ACC112 (cell line): ENCODE data around the gene TTC33.
"Not testable (repeated sequence)": the region's sequence is repeated elsewhere in the genome, so short reads cannot be mapped to it uniquely, and the experiment has no call there.

Source experiments
- H2AFZ ChIP-seq: fragments of 200-600 bp; sonication (generic); one replicate; pipeline ENCODE4 v1.6.0; 2017; ENCODE audit warnings: antibody characterized with exemption, low read length; ENCODE audit not compliant: unreplicated experiment
- H3K27ac ChIP-seq: fragments of 200-600 bp; sonication (generic); 2 replicates; pipeline ENCODE4 v1.5.1; 2014; ENCODE audit warnings: low read depth, mild to moderate bottlenecking, antibody characterized with exemption, low read length, moderate library complexity
- H3K27me3 ChIP-seq: fragments of 200-600 bp; sonication (generic); 2 replicates; pipeline ENCODE4 v1.6.1; 2014; ENCODE audit warnings: mild to moderate bottlenecking, antibody characterized with exemption, low read length, moderate library complexity, mixed read lengths; ENCODE audit not compliant: insufficient read depth
- H3K36me3 ChIP-seq: fragments of 200-600 bp; sonication (generic); 2 replicates; pipeline ENCODE4 v1.6.1; 2016; ENCODE audit warnings: mild to moderate bottlenecking, antibody characterized with exemption, low read length, moderate library complexity, mixed read lengths; ENCODE audit not compliant: insufficient read depth
- H3K4me1 ChIP-seq: fragments of 200-600 bp; sonication (generic); one replicate; pipeline ENCODE4 v1.6.1; 2016; ENCODE audit warnings: low read length, mixed read lengths; ENCODE audit not compliant: insufficient read depth, unreplicated experiment, control insufficient read depth
- H3K4me3 ChIP-seq: fragments of 200-600 bp; sonication (generic); 2 replicates; pipeline ENCODE4 v1.5.1; 2014; ENCODE audit warnings: mild to moderate bottlenecking, low read depth, low read length
- H3K79me2 ChIP-seq: fragments of 200-600 bp; sonication (generic); one replicate; pipeline ENCODE4 v1.6.0; 2016; ENCODE audit warnings: low read length; ENCODE audit not compliant: control insufficient read depth, unreplicated experiment, insufficient read depth

Gene TTC33

GRCh38 chr5:40653221-40654022 is 102.3 kb downstream of the TTC33 start:
- peaks cover 4% of the 10 kb centered on the region for H3K4me1 ChIP-seq
- no peak overlapping the region; the same call in 1 of the 2 replicates for H3K4me3 ChIP-seq
- no peak overlapping the region for H2AFZ ChIP-seq
- H3K36me3 ChIP-seq = no peaks in the 10 kb centered on the region
- H3K27me3 ChIP-seq = no peaks in the 10 kb centered on the region
- H3K79me2 ChIP-seq = no peaks in the 10 kb centered on the region
- no peak overlapping the region for H3K27ac ChIP-seq

- no peak overlapping the region for H2AFZ ChIP-seq
- H3K36me3 ChIP-seq = no peaks in the 10 kb centered on the region
- no peak overlapping the region for H3K4me3 ChIP-seq
- H3K4me1 ChIP-seq = peaks cover 4% of the 10 kb centered on the region
- H3K79me2 ChIP-seq = no peaks in the 10 kb centered on the region
- H3K27me3 ChIP-seq = no peaks in the 10 kb centered on the region
- no peak overlapping the region for H3K27ac ChIP-seq
These were observed 103.1 kb downstream of the TTC33 start for GRCh38 chr5:40652441-40653220.

GRCh38 chr5:40651201-40651600 is 104.6 kb downstream of the TTC33 start:
- no peak overlapping the region for H2AFZ ChIP-seq
- H3K27ac ChIP-seq = no peak overlapping the region
- H3K4me3 ChIP-seq = no peak overlapping the region
- no peaks in the 10 kb centered on the region for H3K27me3 ChIP-seq
- H3K4me1 ChIP-seq = peaks cover 4% of the 10 kb centered on the region
- no peaks in the 10 kb centered on the region for H3K79me2 ChIP-seq
- no peaks in the 10 kb centered on the region for H3K36me3 ChIP-seq

GRCh38 chr5:40649463-40650030 is 106.2 kb downstream of the TTC33 start:
- Histone ChIP-seq H3K27ac (no peak overlapping the region), H3K36me3 (no peaks in the 10 kb centered on the region), H3K4me3 (no peak overlapping the region), H3K27me3 (no peaks in the 10 kb centered on the region), H3K4me1 (peaks cover 4% of the 10 kb centered on the region), H3K79me2 (no peaks in the 10 kb centered on the region), H2AFZ (no peak overlapping the region)

GRCh38 chr5:40648150-40648549 is 107.6 kb downstream of the TTC33 start:
- H3K27ac ChIP-seq = no peak overlapping the region

GRCh38 chr5:40646266-40646665 is 109.5 kb downstream of the TTC33 start:
- Histone ChIP-seq H3K27ac (no peak overlapping the region), H3K27me3 (no peaks in the 10 kb centered on the region), H3K4me3 (no peak overlapping the region), H2AFZ (no peak overlapping the region), H3K36me3 (no peaks in the 10 kb centered on the region), H3K79me2 (no peaks in the 10 kb centered on the region), H3K4me1 (no peaks in the 10 kb centered on the region)

More at GRCh38 chr5:40648150-40648549, 107.6 kb downstream of the TTC33 start:
- Histone ChIP-seq H3K27me3 (no peaks in the 10 kb centered on the region), H3K36me3 (no peaks in the 10 kb centered on the region), H3K79me2 (no peaks in the 10 kb centered on the region), H3K4me1 (no peaks in the 10 kb centered on the region), H2AFZ (no peak overlapping the region), H3K4me3 (no peak overlapping the region)

- not testable (repeated sequence) for H3K27me3 ChIP-seq, H3K36me3 ChIP-seq, H3K79me2 ChIP-seq, H3K27ac ChIP-seq, H3K4me1 ChIP-seq, H3K4me3 ChIP-seq, H2AFZ ChIP-seq
These were observed 116.2 kb downstream of the TTC33 start for GRCh38 chr5:40639531-40639930.

GRCh38 chr5:40634593-40634992 is 121.2 kb downstream of the TTC33 start:
- H3K36me3 ChIP-seq = no peaks in the 10 kb centered on the region

GRCh38 chr5:40634154-40634553 is 121.6 kb downstream of the TTC33 start:
- H3K27me3 ChIP-seq = no peaks in the 10 kb centered on the region
- H2AFZ ChIP-seq = no peak overlapping the region
- H3K36me3 ChIP-seq = no peaks in the 10 kb centered on the region
- H3K4me3 ChIP-seq = no peak overlapping the region
- H3K27ac ChIP-seq = no peak overlapping the region
- H3K79me2 ChIP-seq = no peaks in the 10 kb centered on the region
- no peaks in the 10 kb centered on the region for H3K4me1 ChIP-seq

More at GRCh38 chr5:40634593-40634992, 121.2 kb downstream of the TTC33 start:
- Histone ChIP-seq H3K27me3 (no peaks in the 10 kb centered on the region), H2AFZ (no peak overlapping the region), H3K4me1 (no peaks in the 10 kb centered on the region), H3K27ac (no peak overlapping the region), H3K79me2 (no peaks in the 10 kb centered on the region), H3K4me3 (no peak overlapping the region)

GRCh38 chr5:40631236-40631635 is 124.5 kb downstream of the TTC33 start:
- H3K36me3 ChIP-seq = no peaks in the 10 kb centered on the region
- H3K4me1 ChIP-seq = peaks cover 9% of the 10 kb centered on the region
- no peaks in the 10 kb centered on the region for H3K27me3 ChIP-seq
- H2AFZ ChIP-seq = no peak overlapping the region
- H3K79me2 ChIP-seq = no peaks in the 10 kb centered on the region
- H3K27ac ChIP-seq = no peak overlapping the region
- H3K4me3 ChIP-seq = no peak overlapping the region
